Neuronal stem cell (in vitro differentiated cells): ENCODE data around the gene PHC2.

Experiments used
- DNase-seq: peaks from one replicate; pipeline ENCODE4 v3.0.0-alpha.2; 2013; ENCODE audit warnings: low spot score
- H2AFZ ChIP-seq: one replicate; pipeline ENCODE4 v1.6.1; 2013; ENCODE audit warnings: mild to moderate bottlenecking, low read length, inconsistent platforms
- H2AK5ac ChIP-seq: 2 replicates; pipeline ENCODE4 v1.6.1; 2013; ENCODE audit warnings: low read depth, mild to moderate bottlenecking, inconsistent platforms, low read length, moderate library complexity, mixed read lengths
- H2BK120ac ChIP-seq: 2 replicates; pipeline ENCODE4 v1.6.1; 2013; ENCODE audit warnings: low read depth, mild to moderate bottlenecking, inconsistent platforms, low read length, moderate library complexity, mixed read lengths
- H2BK12ac ChIP-seq: one replicate; pipeline ENCODE4 v1.6.1; 2013; ENCODE audit warnings: low read length, inconsistent platforms
- H2BK15ac ChIP-seq: 2 replicates; pipeline ENCODE4 v1.6.1; 2013; ENCODE audit warnings: mild to moderate bottlenecking, low read length, inconsistent platforms, mixed read lengths
- H2BK5ac ChIP-seq: one replicate; pipeline ENCODE4 v1.6.1; 2013; ENCODE audit warnings: inconsistent platforms, mild to moderate bottlenecking, low read length, moderate library complexity
- H3K14ac ChIP-seq: one replicate; pipeline ENCODE4 v1.6.1; 2013; ENCODE audit warnings: low read length, inconsistent platforms
- H3K18ac ChIP-seq: 2 replicates; pipeline ENCODE4 v1.6.1; 2013; ENCODE audit warnings: low read length, inconsistent platforms
- H3K23ac ChIP-seq: 2 replicates; pipeline ENCODE4 v1.6.1; 2013; ENCODE audit warnings: low read depth, mild to moderate bottlenecking, mixed read lengths, low read length, inconsistent platforms; ENCODE audit not compliant: poor library complexity
- H3K27ac ChIP-seq: replicated peaks from 3 replicates; pipeline ENCODE4 v1.5.1; 2013; ENCODE audit warnings: low read length, inconsistent platforms
- H3K27me3 ChIP-seq, 3 experiments: 2 replicates each; pipeline ENCODE4 v1.6.1; 2013; ENCODE audit warnings: low read length in 3 of 3, mild to moderate bottlenecking in 2 of 3, inconsistent platforms in 1 of 3, low read depth in 1 of 3, mixed read lengths in 1 of 3, moderate library complexity in 1 of 3; ENCODE audit not compliant: control insufficient read depth in 3 of 3, insufficient read depth in 3 of 3
- H3K36me3 ChIP-seq, 2 donors: replicated peaks in 1 of 2; 2 replicates each; pipeline ENCODE4 v1.6.1; 2013; ENCODE audit warnings: low read length in 2 of 2; ENCODE audit not compliant: control insufficient read depth in 2 of 2, insufficient read depth in 2 of 2
- H3K4ac ChIP-seq: 2 replicates; pipeline ENCODE4 v1.6.1; 2013; ENCODE audit warnings: inconsistent platforms, mild to moderate bottlenecking, low read length, moderate library complexity
- H3K4me1 ChIP-seq, 2 donors: 1 replicate in 1 of 2; 2 replicates in 1 of 2; pipeline ENCODE4 v1.6.1; 2013; ENCODE audit warnings: low read length in 2 of 2, low read depth in 1 of 2; ENCODE audit not compliant: control insufficient read depth in 2 of 2, insufficient read depth in 1 of 2
- H3K4me2 ChIP-seq: one replicate; pipeline ENCODE4 v1.6.1; 2013; ENCODE audit warnings: mild to moderate bottlenecking, low read length, inconsistent platforms; ENCODE audit not compliant: insufficient read depth, poor library complexity, severe bottlenecking
- H3K4me3 ChIP-seq, 2 donors: 2 replicates each; pipeline ENCODE4 v1.5.1; 2013; ENCODE audit warnings: low read length in 2 of 2, mild to moderate bottlenecking in 2 of 2, inconsistent platforms in 1 of 2, moderate library complexity in 1 of 2
- H3K79me1 ChIP-seq: one replicate; pipeline ENCODE4 v1.6.1; 2013; ENCODE audit warnings: low read depth, mild to moderate bottlenecking, inconsistent platforms, low read length, moderate library complexity
- H3K9ac ChIP-seq: one replicate; pipeline ENCODE4 v1.6.1; 2013; ENCODE audit warnings: mild to moderate bottlenecking, low read depth, low read length, inconsistent platforms; ENCODE audit not compliant: poor library complexity
- H3K9me3 ChIP-seq, 2 donors: replicated peaks in 1 of 2; 2 replicates each; pipeline versions ENCODE3 to v1.6.1; 2013; ENCODE audit warnings: low read length in 2 of 2, mild to moderate bottlenecking in 2 of 2, inconsistent platforms in 1 of 2, low read depth in 1 of 2, mixed read lengths in 1 of 2, moderate library complexity in 1 of 2; ENCODE audit not compliant: control insufficient read depth in 2 of 2, insufficient read depth in 1 of 2
- H4K8ac ChIP-seq: one replicate; pipeline ENCODE4 v1.6.1; 2013; ENCODE audit warnings: low read depth, mild to moderate bottlenecking, inconsistent platforms, low read length, moderate library complexity
- H4K91ac ChIP-seq: one replicate; pipeline ENCODE4 v1.6.1; 2013; ENCODE audit warnings: low read length, low read depth, mild to moderate bottlenecking, inconsistent platforms; ENCODE audit not compliant: poor library complexity
- WGBS, 2 donors: extraction: QIAGEN DNeasy Blood & Tissue Kit; methylation state at CpG; one replicate each; pipeline ENCODE4 v1.1.7; 2013; ENCODE audit warnings: missing lambda C conversion rate in 2 of 2, mixed read lengths in 1 of 2; ENCODE audit not compliant: insufficient read length in 2 of 2, insufficient replicate concordance in 1 of 2; ENCODE audit errors: extremely low coverage in 2 of 2; 5-methylcytosine and 5-hydroxymethylcytosine counted together

Gene PHC2

DNA sequence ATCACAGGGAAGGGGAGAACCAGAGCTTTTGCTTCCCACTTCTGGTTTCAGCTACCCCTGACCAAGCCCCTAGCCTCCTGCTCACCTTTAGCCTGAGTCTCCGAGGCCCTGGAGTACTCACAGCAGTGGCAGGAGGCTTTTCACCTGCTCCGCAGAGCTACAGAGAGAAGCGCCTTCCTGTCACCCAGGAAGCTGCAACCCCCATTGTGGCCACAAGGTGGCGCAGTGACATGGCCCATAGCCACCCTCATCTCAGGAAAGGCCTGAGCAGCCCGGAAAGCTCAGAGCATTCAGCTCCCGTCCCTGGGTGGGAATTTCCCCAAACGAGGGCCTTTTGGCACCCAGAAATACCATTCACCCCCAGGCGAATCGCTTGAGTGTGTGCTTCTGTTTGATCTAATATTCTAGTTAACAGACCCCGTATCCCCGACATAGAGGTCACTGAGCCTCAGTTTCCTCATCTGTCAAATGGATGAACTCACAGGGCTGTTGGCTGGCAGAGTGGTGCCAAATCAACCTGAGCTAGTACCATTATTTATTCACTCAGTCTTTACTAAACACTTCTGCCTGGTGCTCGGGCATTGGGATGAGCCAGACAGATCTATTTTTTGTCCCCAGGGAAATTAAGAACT lies 135.3 kb downstream of the PHC2 start:
- Histone ChIP-seq H3K27ac (no peak overlapping the region), H4K8ac (no peak overlapping the region), H2BK5ac (peak overlapping the region; percentile 90), H3K4ac (no peak overlapping the region), H3K4me3 (no peak overlapping the region), H3K4me1 (no peaks in the 10 kb centered on the region), H2AK5ac (no peak overlapping the region), H3K23ac (no peak overlapping the region), H2BK120ac (no peak overlapping the region), H3K18ac (no peak overlapping the region), H3K9me3 (no peaks in the 10 kb centered on the region), H3K14ac (no peak overlapping the region), H2BK15ac (no peak overlapping the region), H3K79me1 (peaks cover 2% of the 10 kb centered on the region), H4K91ac (no peak overlapping the region), H3K9ac (no peak overlapping the region), H2BK12ac (peak overlapping the region; percentile 7), H2AFZ (no peak overlapping the region), H3K27me3 (no peaks in the 10 kb centered on the region), H3K36me3 (peaks cover 41 to 79% of the 10 kb centered on the region in 2 donors), H3K4me2 (no peak overlapping the region)
- no CpG with 5 or more reads among the region's 12 CpGs for WGBS, 2 donors
- peak; percentile 83 for DNase-seq

DNA sequence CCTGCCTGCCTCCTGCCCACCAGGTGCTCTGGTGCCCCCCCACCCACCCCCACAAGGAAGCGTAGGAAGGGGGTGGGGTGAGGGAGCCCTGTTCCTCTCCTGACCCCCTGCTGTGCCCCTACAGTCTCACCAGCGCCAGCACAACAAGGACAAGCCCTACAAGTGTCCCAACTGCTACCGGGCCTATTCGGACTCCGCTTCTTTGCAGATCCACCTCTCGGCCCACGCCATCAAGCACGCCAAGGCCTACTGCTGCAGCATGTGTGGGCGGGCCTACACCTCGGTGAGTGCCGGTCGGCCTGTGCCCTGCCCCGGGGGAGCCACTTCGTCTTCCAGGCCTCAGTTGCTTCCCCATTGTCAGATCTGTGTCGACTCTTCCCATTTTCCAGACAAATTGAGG lies 135.9 kb downstream of the PHC2 start:
- Histone ChIP-seq H3K18ac (peak overlapping the region; percentile 33), H3K4me3 (peak overlapping the region in 1 of 2 donors; percentile 25), H4K8ac (no peak overlapping the region), H3K79me1 (peaks cover 2% of the 10 kb centered on the region), H3K9me3 (peaks cover 0 to under 1% of the 10 kb centered on the region in 2 donors), H3K27me3 (no peaks in the 10 kb centered on the region), H3K14ac (no peak overlapping the region), H3K27ac (no peak overlapping the region), H2AK5ac (peak overlapping the region; percentile 50), H3K36me3 (peaks cover 41 to 75% of the 10 kb centered on the region in 2 donors), H3K9ac (peak overlapping the region; percentile 67), H2AFZ (no peak overlapping the region), H3K4me2 (no peak overlapping the region), H3K23ac (no peak overlapping the region), H2BK12ac (no peak overlapping the region), H2BK120ac (no peak overlapping the region), H4K91ac (no peak overlapping the region), H3K4ac (no peak overlapping the region), H2BK5ac (no peak overlapping the region), H2BK15ac (no peak overlapping the region), H3K4me1 (no peaks in the 10 kb centered on the region)
- no CpG with 5 or more reads among the region's 15 CpGs for WGBS, 2 donors
- DNase-seq, result no peak

- Histone ChIP-seq H3K36me3 (peaks cover 42 to 75% of the 10 kb centered on the region in 2 donors), H2AFZ (no peak overlapping the region), H2BK12ac (no peak overlapping the region), H4K91ac (no peak overlapping the region), H2BK120ac (no peak overlapping the region), H3K18ac (no peak overlapping the region), H3K14ac (no peak overlapping the region), H3K79me1 (peaks cover 2% of the 10 kb centered on the region), H2BK5ac (peak overlapping the region; percentile 26), H3K4me3 (no peak overlapping the region), H3K27me3 (no peaks in the 10 kb centered on the region), H3K27ac (no peak overlapping the region), H4K8ac (no peak overlapping the region), H3K4ac (no peak overlapping the region), H2AK5ac (peak overlapping the region; percentile 50), H3K23ac (no peak overlapping the region), H3K9ac (no peak overlapping the region), H3K4me1 (no peaks in the 10 kb centered on the region), H2BK15ac (no peak overlapping the region), H3K4me2 (no peak overlapping the region), H3K9me3 (peaks cover 0 to 7% of the 10 kb centered on the region in 2 donors)
- DNase-seq, result no peak
- WGBS, 2 donors, result no CpG with 5 or more reads among the region's 13 CpGs
Measured at GRCh38 chr1:33294071-33295010, 136.6 kb downstream of the PHC2 start.

GRCh38 chr1:33292726-33293340 lies 138.1 kb downstream of the PHC2 start:
- Histone ChIP-seq H3K4me2 (no peak overlapping the region), H2BK15ac (no peak overlapping the region), H3K9ac (no peak overlapping the region), H3K4ac (no peak overlapping the region), H3K27me3 (no peaks in the 10 kb centered on the region), H3K79me1 (peaks cover 2% of the 10 kb centered on the region), H4K8ac (no peak overlapping the region), H2BK120ac (no peak overlapping the region), H2BK5ac (no peak overlapping the region), H3K4me3 (no peak overlapping the region), H2AK5ac (no peak overlapping the region), H2AFZ (no peak overlapping the region), H3K9me3 (peaks cover 0 to 7% of the 10 kb centered on the region in 2 donors), H3K14ac (no peak overlapping the region), H3K4me1 (no peaks in the 10 kb centered on the region), H4K91ac (no peak overlapping the region), H3K23ac (no peak overlapping the region), H2BK12ac (no peak overlapping the region), H3K36me3 (peaks cover 32 to 73% of the 10 kb centered on the region in 2 donors), H3K27ac (no peak overlapping the region), H3K18ac (no peak overlapping the region)
- WGBS, 2 donors, result no CpG with 5 or more reads among the region's 13 CpGs
- DNase-seq, result no peak
